IMR-90 (cell line): ENCODE results near the gene RHOT2. TPM values are rescaled to one million over a fixed set of nuclear protein-coding genes. Genes with fewer than 3 reads are reported as not detected.

Source experiments
- ATAC-seq: fragments of 200-7000 bp; cut with Tn5 transposase; 2 replicates; pipeline ENCODE4 v1.9.1; 2020; ENCODE audit warnings: low read depth, mild to moderate bottlenecking, moderate library complexity
- BruUV-seq: library from RNA; stranded (reverse); fragments of 400-500 nt; replicated peaks from 2 replicates; lab custom pipeline; 2021; lab: Mats Ljungman, UMichigan
- CTCF ChIA-PET: fragments of 300-600 bp; formaldehyde crosslinking; extraction: SDS; loops from one replicate; lab custom pipeline; 2021; ENCODE audit warnings: antibody characterized with exemption; lab: Yijun Ruan, JAX
- POLR2A ChIA-PET: fragments of 300-600 bp; sonication (Branson Sonifier 250); formaldehyde crosslinking; loops from one replicate; lab custom pipeline; 2022; ENCODE audit warnings: antibody characterized with exemption; ENCODE audit not compliant: unreplicated experiment; lab: Charles Lee
- DNase-seq: peaks from one replicate; pipeline ENCODE4 v3.0.0; 2013
- H2AFZ ChIP-seq: replicated peaks from 2 replicates; pipeline ENCODE3; 2013; ENCODE audit warnings: low read length, mild to moderate bottlenecking; ENCODE audit not compliant: poor library complexity
- H2AK5ac ChIP-seq: 2 replicates; pipeline ENCODE4 v1.6.1; 2013; ENCODE audit warnings: low read depth, low read length, inconsistent platforms
- H2AK9ac ChIP-seq: replicated peaks from 2 replicates; pipeline ENCODE3; 2013; ENCODE audit warnings: mild to moderate bottlenecking, low read depth, low read length, moderate library complexity; ENCODE audit not compliant: poor library complexity
- H2BK120ac ChIP-seq: 2 replicates; pipeline ENCODE4 v1.6.1; 2013; ENCODE audit warnings: low read depth, low read length, inconsistent platforms
- H2BK15ac ChIP-seq: 3 replicates; pipeline ENCODE4 v1.6.1; 2013; ENCODE audit warnings: low read depth, low read length, inconsistent platforms
- H2BK20ac ChIP-seq: 2 replicates; pipeline ENCODE4 v1.6.1; 2013; ENCODE audit warnings: low read depth, mild to moderate bottlenecking, inconsistent platforms, low read length, moderate library complexity
- H2BK5ac ChIP-seq: 2 replicates; pipeline ENCODE4 v1.6.1; 2013; ENCODE audit warnings: mild to moderate bottlenecking, low read depth, low read length, inconsistent platforms; ENCODE audit not compliant: poor library complexity, severe bottlenecking
- H3K14ac ChIP-seq: replicated peaks from 2 replicates; pipeline ENCODE4 v1.6.1; 2013; ENCODE audit warnings: low read depth, low read length, inconsistent platforms
- H3K18ac ChIP-seq: 2 replicates; pipeline ENCODE4 v1.6.1; 2013; ENCODE audit warnings: low read depth, low read length, control low read depth
- H3K23ac ChIP-seq: 2 replicates; pipeline ENCODE4 v1.6.1; 2013; ENCODE audit warnings: low read depth, low read length, inconsistent platforms
- H3K27ac ChIP-seq: 2 replicates; pipeline ENCODE4 v1.5.1; 2013; ENCODE audit warnings: mild to moderate bottlenecking, control low read depth, low read length; ENCODE audit not compliant: insufficient read depth
- H3K27me3 ChIP-seq: 2 replicates; pipeline ENCODE4 v1.6.1; 2013; ENCODE audit warnings: low read length; ENCODE audit not compliant: control insufficient read depth, insufficient read depth
- H3K36me3 ChIP-seq: 2 replicates; pipeline ENCODE4 v1.6.1; 2013; ENCODE audit warnings: low read length, mixed read lengths; ENCODE audit not compliant: control insufficient read depth, insufficient read depth
- H3K4ac ChIP-seq: 2 replicates; pipeline ENCODE4 v1.6.1; 2013; ENCODE audit warnings: low read depth, low read length, inconsistent platforms
- H3K4me1 ChIP-seq: 2 replicates; pipeline ENCODE4 v1.6.1; 2013; ENCODE audit warnings: low read length, mixed read lengths; ENCODE audit not compliant: control insufficient read depth, insufficient read depth
- H3K4me2 ChIP-seq: 2 replicates; pipeline ENCODE4 v1.6.1; 2013; ENCODE audit warnings: low read depth, mild to moderate bottlenecking, control low read depth, low read length, moderate library complexity
- H3K4me3 ChIP-seq: 2 replicates; pipeline ENCODE4 v1.5.1; 2013; ENCODE audit warnings: low read depth, mild to moderate bottlenecking, control low read depth, low read length, moderate library complexity; ENCODE audit not compliant: insufficient read depth
- H3K56ac ChIP-seq: 2 replicates; pipeline ENCODE4 v1.6.1; 2013; ENCODE audit warnings: low read length, inconsistent platforms; ENCODE audit not compliant: insufficient read depth; ENCODE audit errors: extremely low read depth
- H3K79me1 ChIP-seq, 2 experiments: 2 replicates each; pipeline ENCODE4 v1.6.1; 2013; ENCODE audit warnings: low read length in 2 of 2, inconsistent platforms in 1 of 2, low read depth in 1 of 2
- H3K9ac ChIP-seq: 2 replicates; pipeline ENCODE4 v1.6.1; 2013; ENCODE audit warnings: low read depth, low read length, control low read depth
- H3K9me1 ChIP-seq: 2 replicates; pipeline ENCODE4 v1.6.1; 2013; ENCODE audit warnings: low read length, inconsistent platforms; ENCODE audit not compliant: insufficient read depth
- H3K9me3 ChIP-seq: 2 replicates; pipeline ENCODE4 v1.6.1; 2013; ENCODE audit warnings: low read length; ENCODE audit not compliant: control insufficient read depth, insufficient read depth
- H4K20me1 ChIP-seq: 2 replicates; pipeline ENCODE4 v1.6.1; 2013; ENCODE audit warnings: low read length, inconsistent platforms; ENCODE audit not compliant: insufficient read depth
- H4K5ac ChIP-seq: 2 replicates; pipeline ENCODE4 v1.6.1; 2013; ENCODE audit warnings: mild to moderate bottlenecking, low read depth, low read length, control low read depth
- H4K8ac ChIP-seq, 2 experiments: 2 replicates each; pipeline ENCODE4 v1.6.1; 2013; ENCODE audit warnings: low read depth in 2 of 2, low read length in 2 of 2, control low read depth in 1 of 2, inconsistent platforms in 1 of 2
- H4K91ac ChIP-seq: 2 replicates; pipeline ENCODE4 v1.6.1; 2013; ENCODE audit warnings: low read depth, low read length, inconsistent platforms; ENCODE audit not compliant: insufficient read depth
- BHLHE40 ChIP-seq: fragments of 150-350 bp; IDR thresholded peaks from 2 replicates; pipeline ENCODE4 v1.6.1; 2016; ENCODE audit warnings: mild to moderate bottlenecking, low read depth, low read length
- CEBPB ChIP-seq: IDR thresholded peaks from 2 replicates; pipeline ENCODE4 v1.6.1; 2012; ENCODE audit warnings: low read depth, low read length, improper control_type of control experiment
- ELK1 ChIP-seq: fragments of 150-350 bp; IDR thresholded peaks from 2 replicates; pipeline ENCODE4 v1.6.1; 2016; ENCODE audit warnings: low read depth, mild to moderate bottlenecking, low read length, moderate library complexity, borderline replicate concordance
- MAFK ChIP-seq: IDR thresholded peaks from 2 replicates; pipeline ENCODE4 v1.6.1; 2012; ENCODE audit warnings: low read depth, low read length, improper control_type of control experiment
- MXI1 ChIP-seq: IDR thresholded peaks from 2 replicates; pipeline ENCODE4 v1.6.1; 2012; ENCODE audit warnings: low read depth, mild to moderate bottlenecking, low read length, moderate library complexity, borderline replicate concordance
- POLR2A ChIP-seq: IDR thresholded peaks from 2 replicates; pipeline ENCODE4 v1.6.1; 2012; ENCODE audit warnings: mild to moderate bottlenecking, low read depth, low read length
- RFX5 ChIP-seq: IDR thresholded peaks from 2 replicates; pipeline ENCODE4 v1.8.0; 2012; ENCODE audit warnings: low read depth, mild to moderate bottlenecking, low read length, moderate library complexity
- USF2 ChIP-seq: fragments of 150-350 bp; IDR thresholded peaks from 2 replicates; pipeline ENCODE4 v1.6.1; 2017; ENCODE audit warnings: mild to moderate bottlenecking, antibody characterized with exemption, low read length, low read depth
- WGBS, 2 experiments: methylation state at CpG; one replicate each; pipeline versions ENCODE4 v1.1.5 to v1.1.7; 2013; ENCODE audit warnings: missing lambda C conversion rate in 2 of 2; ENCODE audit not compliant: insufficient read length in 1 of 2; ENCODE audit errors: extremely low coverage in 2 of 2; 5-methylcytosine and 5-hydroxymethylcytosine counted together
- dilution Hi-C: fragments of 300-500 bp; cut with HindIII; formaldehyde crosslinking; loops from one replicate; pipeline ENCODE4 v1.14.3; 2018; ENCODE audit warnings: low sequenced_read_pairs; ENCODE audit not compliant: unreplicated experiment
- in situ Hi-C: fragments of 300-500 bp; cut with MboI; formaldehyde crosslinking; loops from 3 replicates; pipeline ENCODE4 v1.14.3; 2019; ENCODE audit warnings: low sequenced_read_pairs, inconsistent platforms, mixed read lengths
- intact Hi-C: fragments of 100-400 bp; cut with micrococcal nuclease; formaldehyde crosslinking; loops from 2 replicates; pipeline ENCODE4 v1.10.0; 2022
- polyA plus RNA-seq, 3 experiments: library from polyadenylated mRNA; depleted of rRNA; stranded (reverse); fragments of >200 nt; gene quantifications; 2 replicates each; pipeline ENCODE4 v1.2.3, GENCODE V29; 2012; ENCODE audit warnings: low replicate concordance in 1 of 3
- total RNA-seq: library from RNA; depleted of rRNA; stranded (reverse); fragments of >200 nt; gene quantifications from 2 replicates; pipeline ENCODE4 v1.2.3, GENCODE V29; 2012

The RHOT2 gene
- total and polyA plus RNA-seq, 2 of the 4 experiments (the other 2 are of a cell fraction) = 20.3 to 181 TPM

- intact Hi-C loops (no loop called here), in situ Hi-C loops (no loop called here), dilution Hi-C loops (no loop called here)
- Histone ChIP-seq H3K14ac (no peak overlapping the region), H4K20me1 (peaks cover 9% of the 10 kb centered on the region), H3K9ac (no peak overlapping the region), H2AK5ac (no peak overlapping the region), H4K91ac (no peak overlapping the region), H4K5ac (no peak overlapping the region), H2BK5ac (no peak overlapping the region), H3K4me3 (no peak overlapping the region), H3K27ac (no peak overlapping the region), H3K9me3 (no peaks in the 10 kb centered on the region), H3K79me1 (peaks cover 10 to 45% of the 10 kb centered on the region in 2 experiments), H3K18ac (no peak overlapping the region), H3K4me2 (no peak overlapping the region), H3K4me1 (peaks cover 18% of the 10 kb centered on the region), H3K9me1 (peaks cover 7% of the 10 kb centered on the region), H3K56ac (no peak overlapping the region), H2BK120ac (no peak overlapping the region), H4K8ac (no peak overlapping the region), H3K27me3 (peaks cover 4% of the 10 kb centered on the region), H3K4ac (no peak overlapping the region), H2BK15ac (no peak overlapping the region), H2AFZ (no peak overlapping the region), H3K36me3 (peaks cover 29% of the 10 kb centered on the region), H2BK20ac (no peak overlapping the region), H2AK9ac (no peak overlapping the region), H3K23ac (no peak overlapping the region)
- no TSS peak for BruUV-seq
- ChIA-PET POLR2A (no interaction called here), CTCF (no interaction called here)
- TF ChIP-seq USF2 (no peak), MXI1 (no peak), POLR2A (no peak), CEBPB (no peak), MAFK (no peak), ELK1 (no peak), BHLHE40 (no peak), RFX5 (no peak)
- WGBS, 2 experiments = 96% methylated on average over 13 of the region's 19 CpGs; no CpG with 5 or more reads in 1 of the 2 experiments
- DNase-seq (no peak), ATAC-seq (no peak)
These were observed 19.6 kb downstream of the RHOT2 start for GRCh38 chr16:687499-687898.
